ENCODE measurements around the gene COQ10B.
"Not testable (repeated sequence)": the region's sequence is repeated elsewhere in the genome, so short reads cannot be mapped to it uniquely, and the experiment has no call there.

COQ10B gene

GRCh38 chr2:197432527-197432926 lies 20.8 kb upstream of the COQ10B start:
- not testable (repeated sequence) for H3K9ac ChIP-seq (ENCODE audit: low read depth, low read length); H3K27ac ChIP-seq (ENCODE audit: low read length); H3K27me3 ChIP-seq (ENCODE audit: insufficient read depth, low read length); H3K9me3 ChIP-seq (ENCODE audit: insufficient read depth, low read depth, low read length); H3K4me1 ChIP-seq (ENCODE audit: insufficient read depth, low read length)
- peak overlapping the region; percentile 89 for H3K4me3 ChIP-seq (ENCODE audit: low read length)
- peaks cover 15% of the 10 kb centered on the region for H3K36me3 ChIP-seq (ENCODE audit: insufficient read depth, low read depth, low read length)

- H3K4me1 ChIP-seq (ENCODE audit: insufficient read depth, low read length) = peaks cover 6% of the 10 kb centered on the region; the same call in 1 of the 2 replicates
- H3K9me3 ChIP-seq (ENCODE audit: insufficient read depth, low read depth, low read length) = no peaks in the 10 kb centered on the region
- peak overlapping the region; percentile 98 for H3K9ac ChIP-seq (ENCODE audit: low read depth, low read length)
- no peaks in the 10 kb centered on the region for H3K27me3 ChIP-seq (ENCODE audit: insufficient read depth, low read length)
- H3K36me3 ChIP-seq (ENCODE audit: insufficient read depth, low read depth, low read length) = peaks cover 14% of the 10 kb centered on the region
- peak overlapping the region; percentile 83 for H3K27ac ChIP-seq (ENCODE audit: low read length)
- peak overlapping the region; percentile 89 for H3K4me3 ChIP-seq (ENCODE audit: low read length)
These were observed 19.4 kb upstream of the COQ10B start for GRCh38 chr2:197433780-197434438.

GRCh38 chr2:197434541-197435513 lies 18.5 kb upstream of the COQ10B start, which contains the start of gene SF3B1:
Gene SF3B1 (minus strand): TSS chr2:197435028. CDS start chr2:197434999, 29 bp downstream.
- peak within 1 kb of the TSS; percentile 89 for H3K4me3 ChIP-seq (ENCODE audit: low read length)
- H3K4me1 ChIP-seq (ENCODE audit: insufficient read depth, low read length) = peaks cover 6% of the 10 kb centered on the region; the same call in 1 of the 2 replicates
- peak within 1 kb of the TSS; percentile 98 for H3K9ac ChIP-seq (ENCODE audit: low read depth, low read length)
- H3K9me3 ChIP-seq (ENCODE audit: insufficient read depth, low read depth, low read length) = no peaks in the 10 kb centered on the region
- H3K36me3 ChIP-seq (ENCODE audit: insufficient read depth, low read depth, low read length) = peaks cover 5% of the 10 kb centered on the region
- H3K27ac ChIP-seq (ENCODE audit: low read length) = peak within 1 kb of the TSS; percentile 83
- no peaks in the 10 kb centered on the region for H3K27me3 ChIP-seq (ENCODE audit: insufficient read depth, low read length)

DNA sequence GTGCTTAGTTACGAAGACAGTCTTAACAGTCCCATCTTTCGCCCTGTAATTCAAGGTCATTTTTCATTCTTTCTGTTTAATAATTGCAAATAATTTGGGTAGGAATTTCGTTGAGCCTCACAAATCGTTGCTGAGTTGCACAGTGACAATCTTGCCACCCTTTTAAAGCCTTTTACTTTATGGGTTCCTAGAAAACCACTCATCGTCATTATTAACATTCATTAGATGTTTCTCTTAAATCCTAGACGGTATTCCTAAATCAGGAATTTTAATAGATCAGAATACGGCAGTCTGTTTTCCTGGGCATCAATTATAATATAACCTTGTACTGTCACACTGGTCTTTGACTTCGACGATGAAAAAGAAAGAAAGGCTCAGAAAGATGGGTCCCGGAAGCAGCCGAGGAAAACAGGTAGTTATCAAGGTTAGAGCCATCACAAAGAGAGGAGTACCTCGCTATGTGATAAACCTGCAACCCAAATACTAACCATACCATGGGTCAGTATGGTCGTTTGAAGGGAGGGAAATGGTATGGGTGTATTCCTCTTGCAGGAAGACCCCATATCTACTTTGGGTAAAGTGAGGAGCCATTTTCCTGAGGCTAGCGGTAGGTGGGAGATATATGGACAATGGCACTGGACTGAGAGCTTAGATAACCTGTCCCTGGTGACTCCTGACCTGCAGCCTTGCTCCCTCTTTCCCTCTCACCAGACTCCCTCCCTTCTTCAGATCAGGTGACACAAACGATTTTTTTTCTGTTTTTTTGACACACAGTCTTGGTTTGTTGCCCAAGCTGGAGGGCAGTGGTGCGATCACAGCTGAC lies 17.5 kb upstream of the COQ10B start:
- peaks cover 6% of the 10 kb centered on the region; the same call in 1 of the 2 replicates for H3K4me1 ChIP-seq (ENCODE audit: insufficient read depth, low read length)
- peak overlapping the region; percentile 98 for H3K9ac ChIP-seq (ENCODE audit: low read depth, low read length)
- no peaks in the 10 kb centered on the region for H3K27me3 ChIP-seq (ENCODE audit: insufficient read depth, low read length)
- no peaks in the 10 kb centered on the region for H3K36me3 ChIP-seq (ENCODE audit: insufficient read depth, low read depth, low read length)
- no peaks in the 10 kb centered on the region for H3K9me3 ChIP-seq (ENCODE audit: insufficient read depth, low read depth, low read length)
- H3K4me3 ChIP-seq (ENCODE audit: low read length) = peak overlapping the region; percentile 89
- H3K27ac ChIP-seq (ENCODE audit: low read length) = peak overlapping the region; percentile 80

DNA sequence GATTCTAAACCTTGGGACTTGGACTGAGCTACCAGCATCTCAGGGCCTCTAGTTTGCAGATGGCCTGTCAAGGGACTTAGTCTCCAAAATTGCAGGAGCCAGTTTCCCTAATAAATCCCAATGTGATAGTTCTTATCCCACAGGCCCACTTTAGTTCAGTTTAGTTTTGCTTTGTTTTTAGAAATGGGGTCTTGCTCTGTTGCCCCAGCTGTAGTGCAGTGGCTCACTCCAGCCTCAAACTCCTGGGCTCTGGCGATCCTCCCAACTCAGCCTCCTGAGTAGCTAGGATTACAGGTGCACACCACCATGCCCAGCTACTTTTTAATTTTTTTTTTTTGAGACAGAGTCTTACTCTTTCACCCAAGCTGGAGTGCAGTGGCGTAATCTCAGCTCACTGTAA lies 16.0 kb upstream of the COQ10B start:
- Histone ChIP-seq H3K9me3 (ENCODE audit: insufficient read depth, low read depth, low read length) (no peaks in the 10 kb centered on the region), H3K9ac (ENCODE audit: low read depth, low read length) (no peak overlapping the region), H3K4me1 (ENCODE audit: insufficient read depth, low read length) (peaks cover 6% of the 10 kb centered on the region; the same call in 1 of the 2 replicates), H3K36me3 (ENCODE audit: insufficient read depth, low read depth, low read length) (no peaks in the 10 kb centered on the region), H3K4me3 (ENCODE audit: low read length) (no peak overlapping the region), H3K27me3 (ENCODE audit: insufficient read depth, low read length) (no peaks in the 10 kb centered on the region), H3K27ac (ENCODE audit: low read length) (no peak overlapping the region)

DNA sequence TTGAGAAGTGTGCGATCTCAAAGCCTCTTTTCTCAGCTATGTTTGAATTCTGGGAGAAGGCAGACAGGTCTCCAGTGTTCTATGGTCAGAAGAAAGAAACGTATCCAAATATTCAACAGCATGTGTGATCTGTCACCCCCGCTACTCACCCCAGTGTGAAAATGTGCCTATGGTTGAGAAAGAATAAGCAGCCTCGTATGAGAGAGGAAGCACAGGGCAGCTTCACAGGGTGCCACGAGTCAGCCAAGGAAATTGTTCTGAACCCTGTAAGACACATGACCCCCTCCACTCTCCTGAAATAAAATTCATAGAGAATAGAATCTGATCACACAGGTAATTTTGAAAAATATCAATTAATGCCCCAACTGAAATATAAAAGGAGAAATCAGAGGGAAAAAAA lies 10.5 kb upstream of the COQ10B start:
- Histone ChIP-seq H3K27ac (ENCODE audit: low read length) (no peak overlapping the region), H3K27me3 (ENCODE audit: insufficient read depth, low read length) (no peaks in the 10 kb centered on the region), H3K4me3 (ENCODE audit: low read length) (no peak overlapping the region), H3K4me1 (ENCODE audit: insufficient read depth, low read length) (no peaks in the 10 kb centered on the region), H3K36me3 (ENCODE audit: insufficient read depth, low read depth, low read length) (no peaks in the 10 kb centered on the region), H3K9me3 (ENCODE audit: insufficient read depth, low read depth, low read length) (no peaks in the 10 kb centered on the region), H3K9ac (ENCODE audit: low read depth, low read length) (no peak overlapping the region)

DNA sequence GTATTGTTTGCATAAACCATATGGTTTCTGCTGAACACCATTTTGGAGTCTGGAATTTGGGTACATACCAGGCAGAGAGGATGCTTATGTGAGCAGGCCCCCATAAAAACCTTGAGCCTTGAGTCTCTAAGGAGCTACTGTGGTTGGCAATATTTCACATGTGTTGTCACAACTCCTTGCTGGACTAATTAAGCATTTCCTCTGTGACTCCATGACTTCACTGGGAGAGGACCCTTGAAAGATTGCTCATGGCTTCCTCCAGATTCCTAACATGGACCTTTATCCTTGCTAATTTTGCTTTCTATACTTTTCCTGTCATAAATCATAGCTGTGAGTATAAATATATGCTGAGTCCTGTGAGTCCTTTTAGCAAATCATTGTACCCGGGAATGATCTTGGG lies 7.6 kb upstream of the COQ10B start:
- no peak overlapping the region for H3K4me3 ChIP-seq (ENCODE audit: low read length)
- H3K27me3 ChIP-seq (ENCODE audit: insufficient read depth, low read length) = no peaks in the 10 kb centered on the region
- H3K4me1 ChIP-seq (ENCODE audit: insufficient read depth, low read length) = no peaks in the 10 kb centered on the region
- H3K36me3 ChIP-seq (ENCODE audit: insufficient read depth, low read depth, low read length) = no peaks in the 10 kb centered on the region
- H3K27ac ChIP-seq (ENCODE audit: low read length) = no peak overlapping the region
- no peaks in the 10 kb centered on the region for H3K9me3 ChIP-seq (ENCODE audit: insufficient read depth, low read depth, low read length)
- H3K9ac ChIP-seq (ENCODE audit: low read depth, low read length) = no peak overlapping the region

DNA sequence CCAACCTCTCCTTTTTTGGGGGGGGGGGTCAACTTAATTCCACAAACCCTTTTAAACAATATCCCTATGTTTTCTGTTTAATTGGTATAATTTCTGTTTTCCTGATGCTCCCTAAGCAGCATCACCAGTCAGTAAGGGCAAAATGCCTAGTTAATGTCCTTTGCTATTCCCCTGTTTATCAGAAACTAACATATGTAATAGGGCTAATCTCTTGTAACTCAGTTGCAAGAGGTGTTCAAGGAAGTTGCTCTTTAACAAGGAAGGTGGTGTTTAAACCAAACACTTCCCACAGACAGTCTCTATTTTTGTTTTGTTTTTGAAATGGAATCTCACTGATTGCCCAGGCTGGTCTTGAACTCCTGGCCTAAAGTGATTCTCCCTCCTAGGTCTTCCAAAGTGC lies 6.5 kb upstream of the COQ10B start:
- Histone ChIP-seq H3K36me3 (ENCODE audit: insufficient read depth, low read depth, low read length) (no peaks in the 10 kb centered on the region), H3K27ac (ENCODE audit: low read length) (no peak overlapping the region), H3K4me1 (ENCODE audit: insufficient read depth, low read length) (no peaks in the 10 kb centered on the region)

GRCh38 chr2:197450465-197450864 lies 2.9 kb upstream of the COQ10B start:
- Histone ChIP-seq H3K9ac (ENCODE audit: low read depth, low read length) (no peak overlapping the region), H3K9me3 (ENCODE audit: insufficient read depth, low read depth, low read length) (no peaks in the 10 kb centered on the region), H3K4me1 (ENCODE audit: insufficient read depth, low read length) (peaks cover 8% of the 10 kb centered on the region), H3K4me3 (ENCODE audit: low read length) (no peak overlapping the region), H3K36me3 (ENCODE audit: insufficient read depth, low read depth, low read length) (no peaks in the 10 kb centered on the region), H3K27me3 (ENCODE audit: insufficient read depth, low read length) (no peaks in the 10 kb centered on the region), H3K27ac (ENCODE audit: low read length) (no peak overlapping the region)

More for the DNA sequence above, 6.5 kb upstream of the COQ10B start:
- no peaks in the 10 kb centered on the region for H3K27me3 ChIP-seq (ENCODE audit: insufficient read depth, low read length)
- H3K9me3 ChIP-seq (ENCODE audit: insufficient read depth, low read depth, low read length) = no peaks in the 10 kb centered on the region
- no peak overlapping the region for H3K9ac ChIP-seq (ENCODE audit: low read depth, low read length)
- no peak overlapping the region for H3K4me3 ChIP-seq (ENCODE audit: low read length)

DNA sequence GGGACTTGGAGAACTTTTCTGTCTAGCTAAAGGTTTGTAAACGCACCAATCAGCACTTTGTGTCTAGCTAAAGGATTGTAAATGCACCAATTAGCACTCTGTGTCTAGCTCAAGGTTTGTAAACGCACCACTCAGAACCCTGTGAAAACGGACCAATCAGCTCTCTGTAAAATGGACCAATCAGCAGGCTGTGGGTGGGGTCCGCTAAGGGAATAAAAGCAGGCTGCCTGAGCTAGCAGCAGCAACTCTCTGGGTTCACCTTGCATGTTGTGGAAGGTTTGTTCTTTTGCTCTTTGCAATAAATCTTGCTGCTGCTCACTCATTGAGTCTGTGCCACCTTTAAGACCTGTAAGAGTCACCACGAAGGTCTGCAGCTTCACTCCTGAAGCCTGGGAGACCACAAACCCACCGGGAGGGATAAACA lies 2.4 kb upstream of the COQ10B start:
- not testable (repeated sequence) for H3K4me3 ChIP-seq (ENCODE audit: low read length); H3K4me1 ChIP-seq (ENCODE audit: insufficient read depth, low read length); H3K27ac ChIP-seq (ENCODE audit: low read length); H3K27me3 ChIP-seq (ENCODE audit: insufficient read depth, low read length); H3K36me3 ChIP-seq (ENCODE audit: insufficient read depth, low read depth, low read length); H3K9ac ChIP-seq (ENCODE audit: low read depth, low read length); H3K9me3 ChIP-seq (ENCODE audit: insufficient read depth, low read depth, low read length)

- peak overlapping the region; percentile 59; the same call in 1 of the 2 replicates for H3K9ac ChIP-seq (ENCODE audit: low read depth, low read length)
- peaks cover 8% of the 10 kb centered on the region for H3K4me1 ChIP-seq (ENCODE audit: insufficient read depth, low read length)
- no peaks in the 10 kb centered on the region for H3K36me3 ChIP-seq (ENCODE audit: insufficient read depth, low read depth, low read length)
- peak overlapping the region; percentile 82 for H3K4me3 ChIP-seq (ENCODE audit: low read length)
- no peaks in the 10 kb centered on the region for H3K27me3 ChIP-seq (ENCODE audit: insufficient read depth, low read length)
- no peak overlapping the region for H3K27ac ChIP-seq (ENCODE audit: low read length)
- no peaks in the 10 kb centered on the region for H3K9me3 ChIP-seq (ENCODE audit: insufficient read depth, low read depth, low read length)
These were observed 614 bp upstream of the COQ10B start for GRCh38 chr2:197452754-197453122.
